Muscle of leg (tissue), 11 donors: ENCODE results near the gene PLXDC2. TPM values are rescaled to one million over a fixed set of nuclear protein-coding genes. Genes with fewer than 3 reads are reported as not detected.

Experiments
- DNase-seq: peaks from one replicate; pipeline ENCODE4 v3.0.0; 2013
- H3K27ac ChIP-seq: one replicate; pipeline ENCODE4 v1.5.1; 2013; ENCODE audit warnings: mild to moderate bottlenecking, low read length, control low read depth
- H3K27me3 ChIP-seq: one replicate; pipeline ENCODE4 v1.6.1; 2013; ENCODE audit warnings: low read length; ENCODE audit not compliant: control insufficient read depth, insufficient read depth
- H3K36me3 ChIP-seq: one replicate; pipeline ENCODE4 v1.6.1; 2013; ENCODE audit warnings: low read length; ENCODE audit not compliant: control insufficient read depth, insufficient read depth
- H3K4me1 ChIP-seq: one replicate; pipeline ENCODE4 v1.6.1; 2013; ENCODE audit warnings: low read length; ENCODE audit not compliant: control insufficient read depth, insufficient read depth
- H3K4me3 ChIP-seq: one replicate; pipeline ENCODE4 v1.5.1; 2013; ENCODE audit warnings: low read length, control low read depth
- H3K9me3 ChIP-seq: replicated peaks from 2 replicates; pipeline ENCODE4 v1.6.1; 2013; ENCODE audit warnings: low read depth, low read length; ENCODE audit not compliant: control insufficient read depth
- WGBS: methylation state at CpG from one replicate; pipeline ENCODE4 v1.1.5; 2013; ENCODE audit warnings: missing lambda C conversion rate; ENCODE audit not compliant: insufficient coverage; 5-methylcytosine and 5-hydroxymethylcytosine counted together
- polyA plus RNA-seq, 8 donors: library from polyadenylated mRNA; unstranded; fragments of 120-200 nt; gene quantifications; one replicate each; pipeline versions ENCODE4 v1.2.1 to v1.2.3, GENCODE V29; 2013; ENCODE audit warnings: inconsistent platforms in 1 of 8, low replicate concordance in 1 of 8; ENCODE audit not compliant: insufficient read length in 8 of 8, insufficient read depth in 1 of 8
- total RNA-seq: library from RNA; stranded (reverse); fragments of 120-200 nt; gene quantifications from one replicate; pipeline ENCODE4 v1.2.4, GENCODE V29; 2013

The PLXDC2 gene
- total and polyA plus RNA-seq, 9 donors, result 20.9 to 49.9 (median 33.9) TPM

DNA sequence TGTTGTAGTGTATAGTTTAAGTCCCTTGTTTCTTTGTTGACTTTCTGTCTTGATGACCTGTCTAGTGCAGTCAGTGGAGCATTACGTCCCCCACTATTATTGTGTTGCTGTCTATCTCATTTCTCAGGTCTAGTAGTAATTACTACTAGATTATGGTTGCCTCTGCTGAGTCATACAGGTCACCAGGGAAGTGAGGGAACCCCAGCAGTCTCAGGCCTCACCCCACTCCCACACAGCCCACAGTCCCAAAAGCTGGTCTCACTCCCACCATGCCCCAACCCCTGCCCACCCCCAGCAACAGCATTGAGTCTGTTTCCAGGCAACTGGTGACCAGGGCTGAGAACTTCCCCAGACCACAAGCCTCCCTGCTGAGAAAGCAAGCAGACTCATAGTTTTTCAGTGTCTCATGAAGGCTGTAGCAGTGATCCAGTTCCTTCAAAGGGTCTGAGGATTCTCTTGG is 88.0 kb downstream of the PLXDC2 start:
- no peak for DNase-seq
- H3K4me3 ChIP-seq, result no peak overlapping the region
- no peak overlapping the region for H3K27ac ChIP-seq
- H3K4me1 ChIP-seq, result no peaks in the 10 kb centered on the region
- no peaks in the 10 kb centered on the region for H3K36me3 ChIP-seq
- no CpG with 5 or more reads among the region's 1 CpG for WGBS
- H3K27me3 ChIP-seq, result no peaks in the 10 kb centered on the region
- H3K9me3 ChIP-seq, result no peaks in the 10 kb centered on the region

DNA sequence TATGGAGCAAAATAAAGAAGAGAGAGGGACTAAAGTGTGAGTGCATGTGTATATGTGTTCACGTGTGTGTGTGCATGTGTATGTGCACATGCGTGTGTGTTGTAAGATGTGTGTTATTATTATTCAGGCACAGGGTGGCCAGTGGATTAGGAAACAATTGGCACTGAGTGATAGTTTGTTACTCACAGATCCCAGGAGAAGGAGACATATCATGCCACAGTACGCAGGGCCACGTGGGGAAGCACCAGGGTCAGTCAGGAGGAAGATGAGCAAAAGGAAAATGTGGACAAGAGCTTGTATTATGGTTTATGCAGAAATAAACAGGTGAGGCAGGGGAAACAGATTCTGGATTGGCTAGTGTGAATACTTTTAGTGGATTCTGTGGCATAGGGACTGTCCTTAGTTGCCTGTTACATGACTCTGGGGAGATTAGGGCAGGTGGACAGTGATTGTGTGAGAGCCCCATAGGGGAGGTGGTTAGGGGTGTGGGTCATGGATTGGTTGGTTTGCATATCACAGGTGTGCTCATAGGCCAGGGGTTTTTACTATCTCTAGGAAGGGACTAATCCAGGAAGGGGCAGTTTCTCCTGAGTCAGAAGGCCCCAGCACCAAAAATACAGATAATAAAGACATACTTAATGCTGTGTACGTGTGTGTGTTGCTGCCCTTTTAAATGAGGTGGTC is 90.0 kb downstream of the PLXDC2 start:
- H3K36me3 ChIP-seq, result no peaks in the 10 kb centered on the region
- no peaks in the 10 kb centered on the region for H3K4me1 ChIP-seq
- H3K27ac ChIP-seq, result no peak overlapping the region
- no peak for DNase-seq
- H3K9me3 ChIP-seq, result no peaks in the 10 kb centered on the region
- no peak overlapping the region for H3K4me3 ChIP-seq
- 88% methylated on average over 4 of the region's 5 CpGs for WGBS
- no peaks in the 10 kb centered on the region for H3K27me3 ChIP-seq

GRCh38 chr10:19908991-19909696 is 92.9 kb downstream of the PLXDC2 start:
- H3K27me3 ChIP-seq, result no peaks in the 10 kb centered on the region
- no peak for DNase-seq
- no CpG with 5 or more reads among the region's 3 CpGs for WGBS

DNA sequence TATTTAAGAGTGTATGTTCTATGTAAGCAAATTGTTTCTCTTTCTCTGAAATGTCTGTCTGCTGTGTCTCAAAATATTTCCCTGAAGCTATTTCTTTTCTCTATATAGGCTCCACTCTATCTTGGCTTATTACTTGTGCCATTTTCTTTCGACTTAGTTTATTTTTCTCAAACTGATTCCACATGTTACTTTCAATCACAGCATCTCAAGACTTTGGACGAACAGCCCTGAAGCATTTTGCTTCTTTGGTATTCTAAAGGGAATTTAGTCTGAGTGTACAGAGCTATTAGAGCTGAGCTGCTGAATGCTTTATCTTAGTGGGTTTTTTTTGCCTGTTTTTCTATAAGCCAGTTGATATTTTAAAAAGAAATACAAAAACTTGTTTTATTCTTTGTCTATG is 95.7 kb downstream of the PLXDC2 start:
- H3K4me1 ChIP-seq, result no peaks in the 10 kb centered on the region
- no peaks in the 10 kb centered on the region for H3K27me3 ChIP-seq
- peak; percentile 66 for DNase-seq
- WGBS, result no CpG with 5 or more reads among the region's 2 CpGs
- no peak overlapping the region for H3K27ac ChIP-seq
- peaks cover 3% of the 10 kb centered on the region for H3K9me3 ChIP-seq
- no peak overlapping the region for H3K4me3 ChIP-seq
- no peaks in the 10 kb centered on the region for H3K36me3 ChIP-seq

More at GRCh38 chr10:19908991-19909696, 92.9 kb downstream of the PLXDC2 start:
- H3K9me3 ChIP-seq, result no peaks in the 10 kb centered on the region
- H3K4me1 ChIP-seq, result no peaks in the 10 kb centered on the region
- no peaks in the 10 kb centered on the region for H3K36me3 ChIP-seq
- H3K27ac ChIP-seq, result no peak overlapping the region
- no peak overlapping the region for H3K4me3 ChIP-seq

- no peaks in the 10 kb centered on the region for H3K36me3 ChIP-seq
- H3K4me1 ChIP-seq, result peaks cover 2% of the 10 kb centered on the region
- no peak overlapping the region for H3K4me3 ChIP-seq
- DNase-seq, result no peak
- no peak overlapping the region for H3K27ac ChIP-seq
- H3K9me3 ChIP-seq, result peaks cover 3% of the 10 kb centered on the region
- no peaks in the 10 kb centered on the region for H3K27me3 ChIP-seq
Observed at GRCh38 chr10:19913987-19914386, 97.8 kb downstream of the PLXDC2 start.

GRCh38 chr10:19915125-19915524 is 98.9 kb downstream of the PLXDC2 start:
- no peaks in the 10 kb centered on the region for H3K27me3 ChIP-seq
- no peak overlapping the region for H3K27ac ChIP-seq
- H3K4me3 ChIP-seq, result no peak overlapping the region
- no peaks in the 10 kb centered on the region for H3K36me3 ChIP-seq
- H3K9me3 ChIP-seq, result peaks cover 3% of the 10 kb centered on the region
- H3K4me1 ChIP-seq, result peaks cover 2% of the 10 kb centered on the region
- no peak for DNase-seq

- H3K36me3 ChIP-seq, result no peaks in the 10 kb centered on the region
- no peaks in the 10 kb centered on the region for H3K27me3 ChIP-seq
- H3K4me1 ChIP-seq, result peaks cover 2% of the 10 kb centered on the region
- H3K4me3 ChIP-seq, result no peak overlapping the region
- peaks cover 3% of the 10 kb centered on the region for H3K9me3 ChIP-seq
- no peak for DNase-seq
- H3K27ac ChIP-seq, result no peak overlapping the region
- WGBS, result no CpG with 5 or more reads among the region's 3 CpGs
Observed at GRCh38 chr10:19915816-19916215, 99.6 kb downstream of the PLXDC2 start.

DNA sequence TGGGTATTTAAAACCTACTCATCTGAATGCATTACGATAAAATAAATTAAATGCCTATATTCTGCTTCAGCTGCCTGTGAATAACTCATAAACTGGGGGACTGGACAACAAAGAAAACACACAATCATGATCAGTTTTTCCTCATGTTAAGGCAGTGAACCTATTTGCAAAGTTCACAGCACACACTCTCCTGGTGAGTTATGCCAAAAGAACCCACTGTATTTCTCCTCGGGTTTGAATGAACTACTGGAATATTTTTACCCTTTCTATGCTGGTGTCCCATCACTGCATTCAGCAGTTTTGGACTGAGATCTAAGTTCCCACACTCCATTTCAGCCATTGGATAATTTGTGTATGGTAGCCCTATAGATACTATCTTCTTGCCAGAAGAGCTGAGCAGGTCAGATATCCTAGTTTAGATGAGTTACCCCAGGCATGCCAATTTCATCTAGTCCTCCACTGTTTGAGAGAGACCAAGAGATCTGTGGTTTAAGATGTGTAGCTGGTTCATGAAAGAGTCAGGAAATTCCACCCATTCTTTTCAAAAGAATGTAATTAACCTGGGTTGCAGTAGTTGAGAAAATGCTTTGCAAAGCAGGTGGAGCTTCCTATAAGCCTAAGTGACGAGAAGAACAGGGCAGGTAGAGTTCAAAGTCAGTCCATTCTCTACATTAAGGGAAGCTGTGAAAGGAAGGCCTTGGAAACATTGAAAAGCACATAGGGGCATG is 101.7 kb downstream of the PLXDC2 start:
- no peak for DNase-seq
- Histone ChIP-seq H3K36me3 (no peaks in the 10 kb centered on the region), H3K4me1 (peaks cover 11% of the 10 kb centered on the region), H3K4me3 (no peak overlapping the region), H3K9me3 (peaks cover 3% of the 10 kb centered on the region), H3K27me3 (no peaks in the 10 kb centered on the region), H3K27ac (no peak overlapping the region)
- no CpG with 5 or more reads among the region's 3 CpGs for WGBS

DNA sequence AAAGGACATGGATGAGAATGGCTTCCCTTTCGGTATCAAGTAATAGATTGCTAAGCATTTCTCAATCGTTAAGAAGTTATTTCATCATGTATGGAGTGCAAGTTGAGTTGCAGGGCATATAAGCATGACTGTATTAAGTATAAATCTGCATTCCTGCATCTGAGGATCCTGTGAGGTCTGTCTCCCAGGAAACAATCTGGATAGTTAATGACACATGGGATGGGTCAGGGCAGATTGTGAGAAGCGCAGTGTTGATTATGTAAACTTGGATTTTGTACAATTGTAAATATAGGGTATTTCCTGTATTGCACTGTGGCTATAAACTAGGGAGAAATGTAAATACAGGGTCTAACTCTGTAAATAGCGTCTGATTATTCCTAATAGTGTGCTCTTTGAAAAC is 102.6 kb downstream of the PLXDC2 start:
- WGBS, result 50% methylated on average over 1 of the region's 4 CpGs
- peaks cover 11% of the 10 kb centered on the region for H3K4me1 ChIP-seq
- no peaks in the 10 kb centered on the region for H3K36me3 ChIP-seq
- H3K27me3 ChIP-seq, result no peaks in the 10 kb centered on the region
- H3K9me3 ChIP-seq, result peaks cover 3% of the 10 kb centered on the region
- H3K4me3 ChIP-seq, result no peak overlapping the region
- H3K27ac ChIP-seq, result no peak overlapping the region
- DNase-seq, result peak; percentile 38

DNA sequence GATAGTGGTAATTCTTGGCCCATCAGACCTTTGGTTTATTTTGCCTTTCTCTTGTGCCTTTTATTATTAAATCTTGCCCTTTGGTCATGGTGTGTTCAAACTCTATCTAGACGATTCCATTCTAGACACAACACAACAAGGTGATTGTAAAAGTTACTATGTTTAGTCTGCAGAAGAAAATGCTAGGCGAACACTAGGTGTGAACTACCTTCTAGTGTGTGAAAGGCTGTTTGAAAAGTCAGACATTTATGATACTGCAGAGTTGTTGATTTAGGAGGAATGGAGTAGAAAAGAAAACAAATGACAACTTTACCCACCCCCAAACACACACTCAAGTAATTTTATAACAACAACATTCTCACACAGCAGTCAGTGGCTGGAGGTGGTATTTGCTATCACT is 103.4 kb downstream of the PLXDC2 start:
- Histone ChIP-seq H3K4me1 (peaks cover 11% of the 10 kb centered on the region), H3K4me3 (no peak overlapping the region), H3K9me3 (peaks cover under 1% of the 10 kb centered on the region), H3K36me3 (no peaks in the 10 kb centered on the region), H3K27ac (no peak overlapping the region), H3K27me3 (no peaks in the 10 kb centered on the region)
- no peak for DNase-seq
- no CpG with 5 or more reads among the region's 2 CpGs for WGBS
